ENCODE data around the gene DNMBP.
"Not testable (repeated sequence)": the region's sequence is repeated elsewhere in the genome, so short reads cannot be mapped to it uniquely, and the experiment has no call there.

DNA sequence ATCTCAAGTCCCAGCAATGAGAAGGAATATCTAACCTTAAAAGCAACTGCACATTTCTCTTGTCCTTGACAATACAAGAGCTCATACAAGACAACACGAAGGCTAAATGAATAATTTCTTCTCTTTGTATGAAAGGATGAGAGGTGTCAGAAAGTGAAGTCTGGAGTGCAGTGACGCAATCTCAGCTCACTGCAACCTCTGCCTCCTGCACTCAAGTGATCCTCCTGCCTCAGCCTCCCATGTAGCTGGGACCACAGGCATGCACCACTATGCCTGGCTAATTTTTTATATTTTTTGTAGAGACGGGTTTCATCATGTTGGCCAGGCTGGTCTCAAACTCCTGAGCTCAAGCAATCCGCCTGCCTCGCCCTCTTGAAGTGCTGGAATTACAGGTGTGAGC lies 24.1 kb downstream of the DNMBP start:
- TF ChIP-seq, protein P1, sequence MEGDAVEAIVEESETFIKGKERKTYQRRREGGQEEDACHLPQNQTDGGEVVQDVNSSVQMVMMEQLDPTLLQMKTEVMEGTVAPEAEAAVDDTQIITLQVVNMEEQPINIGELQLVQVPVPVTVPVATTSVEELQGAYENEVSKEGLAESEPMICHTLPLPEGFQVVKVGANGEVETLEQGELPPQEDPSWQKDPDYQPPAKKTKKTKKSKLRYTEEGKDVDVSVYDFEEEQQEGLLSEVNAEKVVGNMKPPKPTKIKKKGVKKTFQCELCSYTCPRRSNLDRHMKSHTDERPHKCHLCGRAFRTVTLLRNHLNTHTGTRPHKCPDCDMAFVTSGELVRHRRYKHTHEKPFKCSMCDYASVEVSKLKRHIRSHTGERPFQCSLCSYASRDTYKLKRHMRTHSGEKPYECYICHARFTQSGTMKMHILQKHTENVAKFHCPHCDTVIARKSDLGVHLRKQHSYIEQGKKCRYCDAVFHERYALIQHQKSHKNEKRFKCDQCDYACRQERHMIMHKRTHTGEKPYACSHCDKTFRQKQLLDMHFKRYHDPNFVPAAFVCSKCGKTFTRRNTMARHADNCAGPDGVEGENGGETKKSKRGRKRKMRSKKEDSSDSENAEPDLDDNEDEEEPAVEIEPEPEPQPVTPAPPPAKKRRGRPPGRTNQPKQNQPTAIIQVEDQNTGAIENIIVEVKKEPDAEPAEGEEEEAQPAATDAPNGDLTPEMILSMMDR (IDR thresholded peaks at IDR 0.05), result not testable (repeated sequence)
- TF ChIP-seq POLR2A (IDR thresholded peaks at IDR 0.05), result not testable (repeated sequence)
